Osteoblast (primary cell): Measurements from ENCODE around the gene UNG. TPM values are rescaled to one million over a fixed set of nuclear protein-coding genes. Genes with fewer than 3 reads are reported as not detected.
"Not testable (repeated sequence)": the region's sequence is repeated elsewhere in the genome, so short reads cannot be mapped to it uniquely, and the experiment has no call there.

Experiments used
- DNase-seq: peaks from one replicate; pipeline ENCODE4 v3.0.0; 2011; ENCODE audit warnings: low spot score, mixed read lengths; ENCODE audit not compliant: insufficient read length; ENCODE audit errors: missing footprints
- H2AFZ ChIP-seq: 2 replicates; pipeline ENCODE4 v1.6.0; 2011; ENCODE audit warnings: mild to moderate bottlenecking, low read length
- H3K27ac ChIP-seq: 2 replicates; pipeline ENCODE4 v1.5.1; 2011; ENCODE audit warnings: mild to moderate bottlenecking, low read depth, low read length, moderate library complexity
- H3K27me3 ChIP-seq: 2 replicates; pipeline ENCODE4 v1.6.0; 2012; ENCODE audit warnings: mild to moderate bottlenecking, control low read depth, inconsistent platforms, low read length, moderate library complexity; ENCODE audit not compliant: insufficient read depth
- H3K36me3 ChIP-seq: 2 replicates; pipeline ENCODE4 v1.5.1; 2011; ENCODE audit warnings: mild to moderate bottlenecking, low read length, control low read depth, moderate library complexity; ENCODE audit not compliant: insufficient read depth
- H3K4me1 ChIP-seq: 2 replicates; pipeline ENCODE4 v1.5.1; 2011; ENCODE audit warnings: mild to moderate bottlenecking, low read length, control low read depth, moderate library complexity; ENCODE audit not compliant: insufficient read depth
- H3K4me2 ChIP-seq: 2 replicates; pipeline ENCODE4 v1.6.0; 2011; ENCODE audit warnings: mild to moderate bottlenecking, low read length; ENCODE audit not compliant: insufficient read depth
- H3K4me3 ChIP-seq: fragments of 200-600 bp; sonication (generic); 3 replicates; pipeline ENCODE4 v1.5.1; 2012; ENCODE audit warnings: mild to moderate bottlenecking, low read length, inconsistent platforms; ENCODE audit not compliant: insufficient read depth
- H3K79me2 ChIP-seq: 2 replicates; pipeline ENCODE4 v1.6.0; 2012; ENCODE audit warnings: mild to moderate bottlenecking, low read length, control low read depth, inconsistent platforms; ENCODE audit not compliant: insufficient read depth
- H3K9me3 ChIP-seq: 2 replicates; pipeline ENCODE4 v1.5.1; 2011; ENCODE audit warnings: low read depth, low read length, control low read depth
- H4K20me1 ChIP-seq: 2 replicates; pipeline ENCODE4 v1.6.0; 2012; ENCODE audit warnings: mild to moderate bottlenecking, low read length, control low read depth; ENCODE audit not compliant: insufficient read depth
- CTCF ChIP-seq: IDR thresholded peaks from 2 replicates; pipeline ENCODE4 v1.5.1; 2011; ENCODE audit warnings: mild to moderate bottlenecking, low read depth, low read length, moderate library complexity; ENCODE audit errors: extremely low read depth
- total RNA-seq: library from RNA; depleted of rRNA; stranded (reverse); fragments of >200 nt; gene quantifications from 2 replicates; pipeline ENCODE4 v1.2.3, GENCODE V29; 2012

UNG gene
- total RNA-seq, 1 donor, result 38.0 TPM

DNA sequence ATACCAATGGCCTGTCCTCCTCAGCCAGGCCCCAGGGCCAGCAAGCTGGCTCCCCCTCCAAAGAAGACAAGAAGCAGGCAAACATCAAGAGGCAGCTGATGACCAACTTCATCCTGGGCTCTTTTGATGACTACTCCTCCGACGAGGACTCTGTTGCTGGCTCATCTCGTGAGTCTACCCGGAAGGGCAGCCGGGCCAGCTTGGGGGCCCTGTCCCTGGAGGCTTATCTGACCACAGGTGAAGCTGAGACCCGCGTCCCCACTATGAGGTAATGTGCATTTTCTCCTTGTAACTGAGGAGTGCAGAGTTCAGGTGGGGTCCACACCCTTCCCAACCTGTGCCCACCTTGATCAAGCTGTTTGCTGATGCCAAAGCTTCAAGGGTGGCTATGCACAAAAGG lies 42.4 kb downstream of the UNG start:
- H3K4me3 ChIP-seq, result no peak overlapping the region
- H3K27me3 ChIP-seq, result no peaks in the 10 kb centered on the region
- no peak overlapping the region for H2AFZ ChIP-seq
- H3K4me2 ChIP-seq, result no peak overlapping the region
- no peaks in the 10 kb centered on the region for H3K79me2 ChIP-seq
- no peaks in the 10 kb centered on the region for H3K9me3 ChIP-seq
- no peaks in the 10 kb centered on the region for H3K36me3 ChIP-seq
- TF ChIP-seq CTCF, result no peak
- no peak overlapping the region for H3K27ac ChIP-seq
- no peaks in the 10 kb centered on the region for H4K20me1 ChIP-seq
- no peak for DNase-seq
- no peaks in the 10 kb centered on the region for H3K4me1 ChIP-seq

DNA sequence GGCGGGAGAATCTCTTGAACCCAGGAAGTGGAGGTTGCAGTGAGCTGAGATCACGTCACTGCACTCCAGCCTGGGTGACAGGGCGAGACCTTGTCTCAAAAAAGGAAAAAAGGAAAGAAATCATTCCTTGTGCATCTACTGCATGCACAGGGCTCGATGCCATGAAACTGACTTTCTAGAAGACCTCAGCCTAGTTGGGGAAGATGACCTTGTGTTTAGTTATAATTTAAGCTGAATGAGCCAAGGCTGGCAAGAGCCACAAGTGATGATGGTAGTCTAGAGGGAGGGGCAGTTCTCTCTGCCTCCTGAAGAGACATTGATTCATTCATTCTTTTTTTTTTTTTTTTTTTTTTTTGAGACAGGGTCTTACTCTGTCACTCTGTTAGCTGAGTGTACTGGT lies 43.2 kb downstream of the UNG start:
- Histone ChIP-seq H3K79me2 (no peaks in the 10 kb centered on the region), H3K9me3 (no peaks in the 10 kb centered on the region), H4K20me1 (no peaks in the 10 kb centered on the region), H3K27ac (no peak overlapping the region), H3K4me2 (no peak overlapping the region), H3K27me3 (no peaks in the 10 kb centered on the region), H3K4me3 (no peak overlapping the region), H3K4me1 (no peaks in the 10 kb centered on the region), H3K36me3 (no peaks in the 10 kb centered on the region), H2AFZ (no peak overlapping the region)
- TF ChIP-seq CTCF, result no peak
- no peak for DNase-seq

- H3K79me2 ChIP-seq, result no peaks in the 10 kb centered on the region
- no peaks in the 10 kb centered on the region for H3K27me3 ChIP-seq
- H2AFZ ChIP-seq, result no peak overlapping the region
- H3K4me3 ChIP-seq, result no peak overlapping the region
- no peaks in the 10 kb centered on the region for H3K9me3 ChIP-seq
- H4K20me1 ChIP-seq, result no peaks in the 10 kb centered on the region
- H3K4me1 ChIP-seq, result no peaks in the 10 kb centered on the region
- no peak for DNase-seq
- TF ChIP-seq CTCF, result no peak
- H3K4me2 ChIP-seq, result no peak overlapping the region
- H3K27ac ChIP-seq, result no peak overlapping the region
- H3K36me3 ChIP-seq, result no peaks in the 10 kb centered on the region
Measured at GRCh38 chr12:109144224-109144623, 46.8 kb downstream of the UNG start.

DNA sequence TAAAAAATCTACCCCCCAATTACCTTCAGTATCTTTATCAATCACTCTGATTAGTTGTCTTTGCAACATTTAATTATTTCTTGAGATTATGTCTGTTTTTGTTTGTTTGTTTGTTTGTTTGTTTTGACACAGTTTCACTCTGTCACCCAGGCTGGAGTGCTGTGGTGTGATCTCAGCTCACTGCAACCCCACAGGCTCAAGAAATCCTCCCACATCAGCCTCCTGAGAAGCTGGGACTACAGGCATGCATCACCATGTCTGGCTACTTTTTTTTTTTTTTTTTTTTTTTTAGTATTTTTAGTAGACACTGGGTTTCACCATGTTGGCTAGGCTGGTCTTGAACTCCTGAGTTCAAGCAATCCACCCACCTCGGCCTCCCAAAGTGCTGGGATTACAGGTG lies 49.7 kb downstream of the UNG start:
- not testable (repeated sequence) for H3K9me3 ChIP-seq, H3K79me2 ChIP-seq, H3K36me3 ChIP-seq, H3K27ac ChIP-seq, H3K4me2 ChIP-seq, H3K4me3 ChIP-seq, H3K27me3 ChIP-seq, H3K4me1 ChIP-seq, H4K20me1 ChIP-seq, DNase-seq, H2AFZ ChIP-seq

DNA sequence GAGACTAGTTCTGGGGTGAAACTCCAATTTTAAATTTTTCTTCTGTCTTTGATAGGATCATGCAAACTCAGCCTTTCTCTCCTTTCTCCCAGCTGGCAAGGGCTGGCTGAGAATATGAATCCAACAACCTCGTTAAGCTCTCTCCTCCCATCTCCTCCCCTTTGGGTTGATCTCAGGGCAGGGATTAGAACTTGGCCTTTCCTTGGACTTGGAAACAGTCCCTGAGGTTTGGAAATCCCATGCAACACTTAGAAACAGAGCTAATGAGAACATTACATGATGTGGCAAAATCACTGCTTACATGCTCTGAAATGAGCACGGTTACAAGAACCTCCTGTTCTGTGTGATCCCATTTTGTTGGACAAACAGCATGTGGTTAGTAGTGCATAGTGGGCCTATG lies 50.6 kb downstream of the UNG start:
- no peak overlapping the region for H3K4me3 ChIP-seq
- no peaks in the 10 kb centered on the region for H3K4me1 ChIP-seq
- H3K9me3 ChIP-seq, result no peaks in the 10 kb centered on the region
- H3K36me3 ChIP-seq, result no peaks in the 10 kb centered on the region
- peaks cover 2% of the 10 kb centered on the region for H3K27me3 ChIP-seq
- DNase-seq, result no peak
- H4K20me1 ChIP-seq, result no peaks in the 10 kb centered on the region
- TF ChIP-seq CTCF, result no peak
- no peaks in the 10 kb centered on the region for H3K79me2 ChIP-seq
- no peak overlapping the region for H3K4me2 ChIP-seq
- H2AFZ ChIP-seq, result no peak overlapping the region
- no peak overlapping the region for H3K27ac ChIP-seq
